CD1c-positive myeloid dendritic cell (primary cell): ENCODE data around the gene CTNNA1.
"Not testable (repeated sequence)": the region's sequence is repeated elsewhere in the genome, so short reads cannot be mapped to it uniquely, and the experiment has no call there.

Experiments used
- DNase-seq: peaks from one replicate; pipeline ENCODE4 v3.0.0-alpha.2; 2016; ENCODE audit errors: extremely low spot score

Gene CTNNA1

DNA sequence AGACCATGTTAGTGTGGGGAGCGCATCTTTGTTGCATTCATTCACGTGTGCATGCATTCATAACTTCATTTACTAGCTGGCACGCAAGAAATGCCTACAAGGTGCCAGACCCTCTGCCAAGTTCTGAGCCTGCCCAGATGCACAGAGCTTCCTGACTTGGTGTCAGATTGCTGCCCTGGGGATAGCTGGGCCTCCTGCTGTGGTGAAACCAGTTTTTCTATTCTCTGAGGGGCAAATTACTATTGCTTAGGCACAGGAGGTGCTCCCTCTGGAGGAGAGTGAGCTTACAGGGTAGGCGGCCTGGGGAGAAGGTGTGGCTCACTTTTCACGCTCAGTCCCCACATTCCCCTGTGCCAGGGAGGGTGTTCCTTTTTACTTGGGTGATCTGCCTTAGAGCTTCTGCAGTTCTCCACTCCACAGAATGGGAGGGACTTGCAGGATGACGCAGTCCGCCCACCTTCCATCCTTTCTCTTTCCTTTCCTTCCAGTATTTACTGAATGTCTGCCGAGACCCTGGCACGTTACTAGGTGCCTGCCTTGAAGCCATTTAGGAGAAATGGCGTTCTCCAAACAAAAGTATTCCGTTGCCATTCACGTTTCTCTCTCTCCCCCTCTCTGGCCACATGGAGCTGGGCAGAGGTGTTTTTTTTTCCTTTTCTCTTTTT, 27.9 kb upstream of the CTNNA1 start:
- no peak for DNase-seq

DNA sequence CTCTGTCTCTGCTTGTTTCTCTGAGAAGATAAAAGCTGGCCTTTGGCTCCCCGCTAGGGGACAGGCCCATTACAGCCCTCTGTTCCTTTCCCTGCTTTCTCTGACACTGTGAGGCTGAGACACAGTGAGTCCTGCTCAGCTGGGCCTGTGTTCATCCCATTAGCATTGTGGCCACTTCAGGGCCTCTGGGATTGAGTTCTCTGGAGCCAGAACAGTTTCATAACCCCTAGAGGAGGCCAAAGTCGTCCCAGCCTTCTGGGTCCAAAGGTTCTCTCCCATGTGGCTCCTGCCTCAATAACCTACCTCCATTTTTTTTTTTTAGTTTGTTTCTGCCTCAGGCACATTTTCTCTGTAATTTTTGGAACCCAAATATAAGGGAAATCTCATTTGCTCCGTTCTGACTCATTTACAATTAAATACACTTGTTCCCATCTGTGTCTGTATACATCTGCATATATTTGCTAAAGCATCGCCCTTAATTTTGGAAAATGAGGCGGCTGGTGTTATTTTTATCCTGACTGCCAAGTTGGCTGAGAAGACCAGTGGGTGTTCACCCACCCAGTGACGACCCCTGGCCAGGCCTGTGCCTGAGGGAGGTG, 27.3 kb upstream of the CTNNA1 start:
- no peak for DNase-seq

DNA sequence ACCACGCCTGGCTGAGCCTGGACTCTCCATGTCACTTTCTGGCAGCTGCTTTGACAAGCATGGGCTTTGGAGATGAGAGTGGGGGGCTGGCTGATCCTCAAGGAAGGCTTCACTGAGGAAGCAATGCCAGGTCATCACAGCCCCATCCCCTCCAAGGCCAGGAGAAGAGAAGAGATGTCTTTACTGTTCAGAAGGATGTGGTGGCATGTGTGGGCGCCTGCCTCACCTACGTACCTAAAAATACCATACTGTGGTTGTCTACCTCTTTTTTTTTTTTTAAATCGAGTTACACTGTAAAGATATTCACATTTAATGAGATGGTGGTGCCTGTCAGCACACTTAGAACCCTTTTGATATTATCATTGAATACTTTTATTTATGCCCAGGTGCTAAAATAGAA, 26.4 kb upstream of the CTNNA1 start:
- no peak for DNase-seq

DNA sequence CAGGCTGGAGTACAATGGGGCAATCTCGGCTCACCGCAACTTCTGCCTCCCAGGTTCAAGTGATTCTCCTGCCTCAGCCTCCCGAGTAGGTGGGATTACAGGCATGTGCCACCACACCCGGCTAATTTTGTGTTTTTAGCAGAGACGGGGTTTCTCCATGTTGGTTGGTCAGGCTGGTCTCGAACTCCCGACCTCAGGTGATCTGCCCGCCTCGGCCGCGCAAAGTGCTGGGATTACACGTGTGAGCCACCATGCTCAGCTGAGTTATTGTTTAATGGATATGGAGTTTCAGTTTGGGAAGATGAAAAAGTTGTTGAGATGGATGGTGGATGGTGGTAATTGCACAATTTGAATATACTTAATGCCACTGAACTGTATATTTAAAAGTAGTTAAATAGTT, 22.7 kb upstream of the CTNNA1 start:
- not testable (repeated sequence) for DNase-seq

DNA sequence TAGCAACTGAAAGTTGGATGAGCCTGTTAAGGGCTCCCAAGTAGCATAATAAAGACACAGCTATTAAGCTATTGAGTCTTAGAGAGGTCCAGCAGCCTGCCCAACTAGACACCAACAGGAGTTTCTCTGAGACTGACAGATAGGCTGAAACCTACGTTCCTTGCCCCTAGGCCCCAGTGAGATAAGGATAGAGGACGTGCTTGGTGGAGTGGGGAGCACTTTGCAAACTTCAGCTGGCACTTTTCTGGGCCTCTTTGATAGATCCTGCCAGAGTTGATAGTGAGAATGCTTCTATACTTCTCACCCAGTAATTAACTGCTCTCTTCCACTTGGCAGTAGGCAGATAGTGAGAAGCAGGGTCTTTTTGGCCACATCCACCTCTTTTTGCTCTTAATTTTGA, 20.8 kb upstream of the CTNNA1 start:
- no peak for DNase-seq

DNA sequence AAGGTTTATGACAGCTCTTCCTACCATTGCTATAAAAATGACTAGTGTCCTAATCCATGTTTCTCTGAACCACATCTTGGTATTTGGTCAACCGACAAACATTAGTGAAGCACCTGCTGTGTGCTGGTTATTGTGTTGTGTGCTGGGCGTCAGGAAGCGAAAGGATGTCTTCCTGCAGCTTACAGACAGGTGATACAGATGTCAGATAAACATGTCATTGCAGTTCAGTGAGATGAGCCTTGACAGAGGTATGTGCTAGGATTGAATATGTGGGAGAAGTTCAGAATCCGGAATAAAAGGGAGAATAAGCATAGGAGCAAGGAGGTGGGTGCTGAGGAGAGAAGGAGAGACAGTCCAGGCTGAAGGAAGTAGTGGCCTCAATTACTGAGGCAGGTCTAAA, 20.3 kb upstream of the CTNNA1 start:
- DNase-seq: no peak

DNA sequence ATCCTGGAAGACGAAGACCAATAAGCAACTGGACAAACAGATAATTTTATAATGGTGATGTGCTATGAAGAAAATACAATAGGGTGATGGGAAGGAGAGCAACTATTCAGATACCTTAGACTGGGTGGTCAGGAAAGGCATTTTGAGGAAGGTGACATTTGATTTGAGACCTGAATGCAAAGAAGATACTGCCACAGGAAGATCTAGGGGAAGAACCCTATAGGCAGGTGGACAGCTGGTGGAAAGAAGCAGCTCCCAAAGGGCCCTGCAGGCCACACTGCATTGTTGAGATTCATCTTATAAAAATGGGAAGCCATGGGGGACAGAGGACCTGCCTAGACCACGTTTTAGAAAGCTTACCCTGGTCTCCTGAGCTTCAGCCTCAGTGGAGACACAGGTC, 19.7 kb upstream of the CTNNA1 start:
- no peak for DNase-seq

DNA sequence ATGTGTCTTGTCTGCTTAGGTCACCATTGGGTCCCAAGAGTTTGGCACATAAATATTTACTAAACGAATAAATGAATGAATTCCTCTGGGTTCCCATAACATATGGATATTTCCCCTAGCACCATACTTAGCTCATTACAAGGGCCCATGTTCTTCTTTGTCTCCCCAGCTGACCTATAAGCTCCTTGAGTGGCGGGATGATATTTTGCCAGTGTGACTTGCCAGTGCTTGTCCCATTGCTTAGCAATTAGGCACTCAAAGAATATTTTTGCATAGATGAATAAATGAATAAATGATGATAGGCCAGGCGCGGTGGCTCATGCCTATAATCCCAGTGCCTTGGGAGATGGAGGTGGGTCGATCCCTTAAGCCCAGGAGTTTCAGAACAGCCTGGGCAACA, 16.9 kb upstream of the CTNNA1 start:
- DNase-seq: no peak

DNA sequence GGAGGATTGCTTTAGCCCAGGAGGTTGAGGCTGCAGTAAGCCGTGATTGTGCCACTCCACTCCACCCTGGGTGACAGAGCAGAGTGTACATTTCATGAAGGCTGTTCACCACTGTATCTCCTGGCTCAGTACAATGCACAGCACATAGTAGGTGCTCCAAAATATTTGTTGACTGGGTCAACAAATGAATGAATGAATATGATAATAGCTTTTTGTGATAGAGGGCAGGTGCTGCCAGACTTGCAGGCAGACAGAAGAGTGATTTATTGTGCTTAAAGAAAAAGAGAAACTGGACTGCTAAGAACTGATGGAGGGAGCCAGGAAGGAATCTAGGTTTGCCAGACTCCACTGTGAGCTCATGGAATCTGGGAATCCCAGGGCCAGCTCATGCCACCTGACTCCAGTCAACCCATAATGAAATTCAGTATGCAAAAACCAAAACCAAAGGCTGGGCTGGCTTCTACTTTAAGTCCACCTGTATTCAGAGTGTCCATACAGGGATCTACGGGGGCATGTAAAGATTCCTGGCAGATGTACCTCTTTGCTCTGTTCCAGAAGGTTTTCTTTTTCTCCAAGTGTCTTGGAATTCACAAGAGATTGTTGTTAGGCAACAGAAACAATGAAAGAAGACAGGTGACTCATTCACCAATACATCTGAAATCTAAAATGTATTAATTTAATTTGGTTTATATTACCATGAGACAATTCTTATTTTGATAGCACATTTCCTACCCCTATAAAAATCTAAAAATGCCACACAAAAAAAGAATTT, 15.5 kb upstream of the CTNNA1 start:
- no peak for DNase-seq

DNA sequence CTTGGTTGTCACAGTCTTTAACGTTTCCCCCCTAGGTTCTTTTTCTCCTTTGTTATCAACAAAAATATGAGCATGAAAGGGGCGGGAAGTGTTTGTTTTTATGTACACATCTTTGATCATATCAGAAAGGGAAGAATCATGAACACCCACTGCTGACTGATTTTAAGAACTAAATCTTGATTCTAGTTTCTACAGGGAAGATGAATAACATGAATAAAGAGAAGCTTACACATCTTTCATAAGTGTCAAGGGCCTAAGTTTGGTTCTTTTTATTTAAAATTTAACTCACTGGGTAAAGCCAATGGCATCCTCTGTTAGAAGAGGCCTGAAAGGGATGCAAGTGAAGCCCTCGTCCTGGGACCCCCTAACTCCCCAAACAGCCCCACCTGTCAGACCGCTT, 14.8 kb upstream of the CTNNA1 start:
- no peak for DNase-seq

DNA sequence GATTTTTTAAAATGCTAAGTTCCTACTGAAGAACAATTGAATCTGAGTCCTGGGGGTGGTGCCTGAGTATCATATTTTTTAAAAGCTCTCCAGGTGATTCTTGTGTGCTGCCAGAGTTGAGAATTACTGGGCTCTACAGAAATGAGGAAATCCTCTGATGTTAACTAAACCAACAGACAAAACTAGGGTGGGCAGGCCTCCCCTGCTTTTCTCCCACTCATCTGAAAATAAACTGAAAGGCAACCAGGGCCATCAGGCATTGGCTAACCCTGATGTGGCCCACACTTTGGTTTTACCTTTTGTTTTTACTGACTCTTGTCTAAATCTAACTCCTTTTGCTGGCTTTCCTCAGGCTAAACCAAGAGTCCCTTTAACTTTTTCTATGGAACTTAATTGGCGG, 13.3 kb upstream of the CTNNA1 start:
- DNase-seq: no peak

DNA sequence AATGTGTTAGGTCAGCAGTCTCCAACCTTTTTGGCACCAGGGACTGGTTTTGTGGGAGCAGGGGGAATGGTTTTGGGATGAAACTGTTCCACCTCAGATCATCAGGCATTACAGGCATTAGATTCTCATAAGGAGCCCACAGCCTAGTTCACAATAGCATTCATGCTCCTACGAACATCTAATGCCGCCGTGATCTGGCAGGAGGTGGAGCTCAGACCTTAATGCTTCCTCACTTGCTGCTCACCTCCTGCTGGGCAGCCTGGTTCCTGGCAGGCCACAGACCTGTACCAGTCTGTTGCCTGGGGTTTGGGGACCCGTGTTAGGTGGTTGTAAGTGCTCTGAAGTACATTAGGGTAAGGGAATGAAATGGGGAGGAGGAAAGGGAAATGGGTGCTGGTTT, 9.7 kb upstream of the CTNNA1 start:
- no peak for DNase-seq

DNA sequence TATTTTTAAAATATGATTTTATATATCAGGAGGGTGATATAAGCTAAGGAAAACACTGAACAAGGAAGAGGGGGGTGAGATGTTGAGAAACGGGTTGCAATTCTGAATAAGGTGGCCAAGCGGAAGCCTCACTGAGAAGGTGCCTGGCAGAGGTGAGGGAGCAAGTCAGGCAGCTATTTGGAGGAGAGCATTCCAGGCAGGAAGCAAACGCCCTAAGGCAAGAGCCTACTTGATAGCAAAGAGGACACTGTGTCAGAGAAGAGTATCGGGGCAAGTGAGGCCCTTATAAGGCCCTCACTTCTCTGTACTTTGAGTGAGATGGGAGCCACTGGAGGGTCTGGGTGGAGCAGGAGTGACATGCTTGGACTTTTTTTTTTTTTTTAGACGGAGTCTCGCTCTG, 8.0 kb upstream of the CTNNA1 start:
- no peak for DNase-seq

DNA sequence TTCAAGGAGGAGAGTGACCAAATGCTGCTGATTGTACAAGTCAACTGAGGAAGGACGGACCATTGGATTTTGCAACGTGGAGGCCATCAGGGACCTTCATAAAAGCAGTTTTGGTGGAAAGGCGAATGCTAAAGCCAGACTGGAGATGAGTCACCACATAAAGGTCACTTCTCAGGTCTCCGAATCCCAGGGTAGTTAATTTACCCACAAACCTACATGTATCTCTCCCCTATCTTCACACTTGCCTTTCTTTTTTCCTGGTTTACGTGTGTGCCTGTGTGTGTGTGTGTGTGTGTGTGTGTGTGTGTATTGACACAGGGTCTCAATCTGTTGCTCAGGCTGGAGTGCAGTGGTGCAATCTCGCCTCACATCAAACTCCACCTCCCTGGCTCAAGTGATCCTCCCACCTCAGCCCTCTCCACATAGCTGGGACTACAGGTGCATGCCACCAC, 4.6 kb upstream of the CTNNA1 start:
- DNase-seq: no peak

DNA sequence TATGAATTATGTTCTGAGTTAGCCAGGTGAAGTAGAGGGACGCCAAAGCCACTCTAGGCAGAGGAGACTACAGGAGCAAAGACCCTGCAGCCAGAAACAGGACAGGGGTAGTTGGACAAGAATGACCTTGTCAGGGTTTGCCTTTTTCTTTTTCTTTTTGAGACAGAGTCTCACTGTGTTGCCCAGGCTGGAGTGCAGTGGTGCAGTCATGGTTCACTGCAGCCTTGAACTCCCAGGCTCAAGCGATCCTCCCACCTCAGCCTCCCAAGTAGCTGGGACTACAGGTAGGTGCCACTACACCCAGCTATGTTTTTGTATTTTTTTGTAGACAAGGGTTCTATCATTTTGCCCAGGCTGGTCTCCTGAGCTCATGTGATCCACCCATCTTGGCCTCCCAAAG, 1.9 kb upstream of the CTNNA1 start:
- not testable (repeated sequence) for DNase-seq

DNA sequence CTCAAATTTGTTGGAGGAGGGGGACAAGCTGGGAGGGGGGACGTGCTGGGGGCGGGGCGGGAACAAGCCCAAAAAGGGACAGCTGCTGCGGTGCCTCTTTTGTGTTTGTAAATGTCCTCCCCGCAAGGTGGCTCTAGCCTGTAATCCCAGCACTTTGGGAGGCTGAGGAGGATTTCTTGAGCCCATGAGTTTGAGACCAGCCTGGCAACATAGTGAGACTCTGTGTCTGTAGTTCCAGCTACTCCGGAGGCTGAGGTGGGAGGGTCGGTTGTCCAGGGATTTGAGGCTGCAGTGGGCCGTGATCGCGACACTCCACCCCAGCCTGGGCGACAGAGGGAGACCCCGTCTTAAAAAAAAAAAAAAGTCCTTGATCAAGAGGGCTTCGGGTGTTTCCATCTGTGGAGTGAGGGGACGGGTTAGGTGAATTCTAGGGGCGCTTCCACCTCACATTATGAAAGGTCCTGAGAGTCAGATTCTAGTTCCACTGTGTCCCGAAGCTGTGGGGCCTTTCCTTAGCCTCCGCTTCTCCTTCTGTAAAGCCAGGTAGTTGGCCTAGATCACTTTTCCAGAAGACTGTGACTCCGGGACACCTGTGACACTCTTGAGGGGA, 779 bp upstream of the CTNNA1 start:
- no peak for DNase-seq

DNA sequence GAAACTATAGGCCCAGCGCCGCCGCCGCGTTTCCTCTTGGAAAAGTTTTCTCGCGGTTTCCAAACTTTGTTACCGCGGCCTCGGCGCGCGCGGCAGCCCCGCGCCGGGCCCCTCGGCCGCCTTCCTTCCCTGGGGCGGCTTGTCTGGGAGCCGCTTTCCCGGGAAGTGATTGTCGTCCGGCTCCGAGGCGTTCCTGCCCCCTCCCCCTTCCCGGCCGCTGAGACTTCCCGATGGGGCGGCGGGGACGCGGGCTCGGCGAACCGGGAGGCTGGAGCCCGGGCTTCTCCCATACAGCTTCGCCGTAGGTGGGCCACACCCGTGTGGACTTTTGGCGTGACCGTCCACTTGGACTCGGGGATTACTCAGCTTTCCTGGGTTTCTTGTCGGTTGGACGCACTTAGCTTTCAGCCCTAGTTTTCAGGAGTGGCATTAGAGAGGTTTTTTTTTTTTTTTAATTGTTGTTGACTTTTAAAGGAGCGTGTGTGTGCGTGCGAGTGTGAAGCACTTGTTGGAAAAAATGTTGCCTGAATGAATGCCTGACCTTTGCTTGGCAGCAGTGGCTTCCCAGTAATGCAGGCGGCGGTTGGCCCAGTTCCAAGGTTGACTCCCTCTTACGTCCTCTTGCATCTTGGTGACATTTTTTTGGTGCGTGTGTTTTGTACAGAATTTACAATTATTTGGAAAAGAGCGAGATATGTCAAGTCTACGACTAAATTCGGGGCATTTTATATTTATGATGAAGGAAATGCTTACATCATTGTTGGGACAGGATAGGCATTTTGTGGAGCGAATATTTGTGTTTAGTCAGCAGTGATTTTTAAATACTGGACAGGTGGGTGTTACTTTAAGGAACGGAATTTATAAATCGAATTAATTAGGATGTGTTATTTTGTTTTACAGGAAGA, 821 bp downstream of the CTNNA1 start:
- peak; percentile 90 for DNase-seq

DNA sequence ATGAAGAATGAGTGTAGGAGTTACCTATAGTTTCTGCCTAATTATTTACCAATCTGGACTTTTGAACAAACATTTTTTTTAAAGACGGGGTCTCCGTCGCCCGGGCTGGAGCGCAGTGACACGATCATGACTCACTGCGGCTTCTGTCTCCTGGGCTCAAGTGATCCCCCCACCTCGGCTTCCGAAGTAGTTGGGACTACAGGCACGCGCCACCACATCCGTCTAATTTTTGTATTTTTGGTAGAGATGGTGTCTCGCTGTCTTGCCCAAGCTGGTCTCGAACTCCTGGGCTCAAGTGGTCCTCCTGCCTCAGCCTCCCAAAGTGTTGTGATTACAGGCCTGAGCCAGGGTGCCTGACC, 1.5 kb downstream of the CTNNA1 start:
- no peak for DNase-seq

DNA sequence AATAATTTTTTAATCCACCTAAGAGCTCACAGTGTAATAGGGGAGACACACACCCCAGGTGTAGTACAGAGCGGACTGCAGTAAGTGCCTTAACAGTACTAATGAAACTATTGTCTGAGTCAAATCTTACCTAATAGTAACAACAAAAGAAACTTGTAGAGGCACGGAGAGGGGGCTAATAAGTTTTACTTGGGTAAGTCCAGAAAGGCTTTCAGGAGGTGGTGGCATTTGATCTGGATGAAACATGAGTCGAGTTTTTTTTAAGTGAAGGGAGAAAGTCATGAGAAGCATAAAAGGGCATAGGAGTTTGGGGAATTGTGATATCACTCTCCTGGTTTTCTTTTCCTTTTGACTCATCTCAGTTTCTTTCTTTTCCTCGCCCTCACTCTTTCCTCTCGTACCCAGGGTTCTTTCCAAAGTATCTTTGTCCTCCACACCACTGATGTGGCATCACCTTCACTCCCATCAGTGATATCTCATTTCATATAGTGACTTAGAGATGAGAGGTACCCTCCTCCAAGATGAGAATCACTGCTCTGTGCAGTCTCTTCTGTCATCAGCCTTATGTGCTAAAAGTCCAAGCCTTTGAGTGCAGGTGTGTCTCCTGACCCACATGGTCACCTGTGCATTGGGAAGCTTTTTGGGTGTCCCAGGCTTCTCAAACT, 2.0 kb downstream of the CTNNA1 start:
- DNase-seq: no peak

DNA sequence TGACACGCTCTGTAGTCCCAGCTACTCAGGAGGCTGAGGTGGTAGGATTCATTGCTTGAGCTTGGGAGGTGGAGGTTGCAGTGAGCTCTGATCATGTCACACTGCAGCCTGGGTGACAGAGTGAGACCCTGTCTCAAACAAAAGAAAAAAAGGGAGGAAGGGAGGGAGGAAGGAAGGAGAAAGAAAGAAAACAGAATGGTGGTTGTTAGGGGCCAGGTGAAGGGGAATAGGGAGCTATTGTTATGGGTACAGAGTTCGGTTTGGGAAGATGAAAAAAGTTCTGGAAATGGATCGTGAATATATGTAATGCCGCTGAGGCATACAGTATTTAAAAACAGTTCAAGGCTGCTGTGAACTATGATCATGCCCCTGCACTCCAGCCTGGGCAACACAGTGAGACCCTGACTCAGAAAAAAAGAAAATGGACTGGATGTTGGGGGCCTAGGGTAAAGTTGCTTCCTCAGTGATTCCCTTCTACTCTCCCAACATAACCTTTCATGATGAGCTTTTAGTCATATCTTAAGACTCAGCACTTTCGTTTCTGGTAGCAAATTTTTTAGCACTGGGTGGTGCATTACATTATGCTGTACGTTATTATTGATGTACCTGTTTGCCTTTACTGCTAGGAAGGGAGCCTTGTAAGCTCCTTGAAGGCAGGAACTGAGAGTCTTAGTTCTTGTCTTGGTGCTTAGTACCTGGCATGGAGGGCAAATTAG, 4.0 kb downstream of the CTNNA1 start:
- no peak for DNase-seq
